Activated naive CD8-positive, alpha-beta T cell treated with anti-CD3 and anti-CD28 coated beads, Interleukin-2, amount 50 U/mL, for 24 hours (primary cell): ENCODE measurements around the gene GOLGA6A.

Source experiments
- ATAC-seq: fragments of 150-1000 bp; cut with Tn5 transposase; one replicate; pipeline ENCODE4 v1.10.0; 2021
- DNase-seq: peaks from one replicate; pipeline ENCODE4 v3.0.0; 2021
- H3K27ac Mint-ChIP-seq: one replicate; pipeline ENCODE4 v1.8.0; 2021; ENCODE audit warnings: mild to moderate bottlenecking, mixed read lengths
- H3K27me3 Mint-ChIP-seq: one replicate; pipeline ENCODE4 v1.8.0; 2021; ENCODE audit warnings: mixed read lengths
- H3K36me3 Mint-ChIP-seq: one replicate; pipeline ENCODE4 v1.8.0; 2021; ENCODE audit warnings: low read depth, mixed read lengths
- H3K4me1 Mint-ChIP-seq: one replicate; pipeline ENCODE4 v1.8.0; 2021; ENCODE audit warnings: mixed read lengths
- H3K4me3 Mint-ChIP-seq: one replicate; pipeline ENCODE4 v1.8.0; 2021; ENCODE audit warnings: mild to moderate bottlenecking, moderate library complexity, mixed read lengths
- H3K9me3 Mint-ChIP-seq: one replicate; pipeline ENCODE4 v1.8.0; 2021; ENCODE audit warnings: mixed read lengths

The GOLGA6A gene

GRCh38 chr15:74022706-74023470 is 59.5 kb downstream of the GOLGA6A start:
- Mint-ChIP-seq H3K36me3 (peaks cover 17% of the 10 kb centered on the region), H3K27ac (no peak overlapping the region), H3K4me1 (peaks cover 2% of the 10 kb centered on the region), H3K4me3 (no peak overlapping the region), H3K9me3 (no peaks in the 10 kb centered on the region), H3K27me3 (no peaks in the 10 kb centered on the region)
- no peak for DNase-seq
- no peak for ATAC-seq
